HEK293 (cell line): ENCODE data around the gene CHCHD10.
A peak's percentile ranks its signal among the peaks of the same experiment; 100 is the strongest.

Experiments used
- BCL11A ChIP-seq: fragments of 450-650 bp; formaldehyde crosslinking; IDR thresholded peaks from 2 replicates; pipeline ENCODE4 v1.5.1; 2016; ENCODE audit warnings: low read depth, missing biosample characterization, missing genetic modification characterization
- EGR2 ChIP-seq: fragments of 450-650 bp; formaldehyde crosslinking; IDR thresholded peaks from 2 replicates; pipeline ENCODE4 v1.5.1; 2016; ENCODE audit warnings: low read depth, missing biosample characterization, missing genetic modification characterization
- GLIS1 ChIP-seq: fragments of 450-650 bp; formaldehyde crosslinking; IDR thresholded peaks from 2 replicates; pipeline ENCODE4 v1.5.1; 2016; ENCODE audit warnings: missing biosample characterization, missing genetic modification characterization
- KLF16 ChIP-seq: fragments of 450-650 bp; formaldehyde crosslinking; IDR thresholded peaks from 2 replicates; pipeline ENCODE4 v1.5.1; 2017; ENCODE audit warnings: missing biosample characterization, missing genetic modification characterization
- PRDM4 ChIP-seq: fragments of 450-650 bp; formaldehyde crosslinking; IDR thresholded peaks from 2 replicates; pipeline ENCODE4 v1.5.1; 2017; ENCODE audit warnings: missing biosample characterization, missing genetic modification characterization
- SETDB1 ChIP-seq: IDR thresholded peaks from one replicate; pipeline ENCODE4 v1.6.1; 2017; ENCODE audit warnings: mild to moderate bottlenecking, low read length, moderate library complexity, mixed read lengths; ENCODE audit not compliant: insufficient read length
- YY2 ChIP-seq: fragments of 450-650 bp; formaldehyde crosslinking; IDR thresholded peaks from 2 replicates; pipeline ENCODE4 v1.5.1; 2016; ENCODE audit warnings: missing biosample characterization, missing genetic modification characterization
- ZBTB1 ChIP-seq: fragments of 450-650 bp; formaldehyde crosslinking; IDR thresholded peaks from 2 replicates; pipeline ENCODE4 v1.5.1; 2016; ENCODE audit warnings: missing biosample characterization, missing genetic modification characterization
- ZBTB21 ChIP-seq: fragments of 450-650 bp; formaldehyde crosslinking; IDR thresholded peaks from 2 replicates; pipeline ENCODE4 v1.5.1; 2017; ENCODE audit warnings: missing biosample characterization, missing genetic modification characterization
- ZBTB44 ChIP-seq: fragments of 450-650 bp; IDR thresholded peaks from 2 replicates; pipeline ENCODE4 v1.5.1; 2018; ENCODE audit warnings: missing biosample characterization, mild to moderate bottlenecking, missing genetic modification characterization
- ZFP37 ChIP-seq: fragments of 450-650 bp; formaldehyde crosslinking; IDR thresholded peaks from 2 replicates; pipeline ENCODE4 v1.5.1; 2016; ENCODE audit warnings: missing biosample characterization, missing genetic modification characterization
- ZNF138 ChIP-seq: fragments of 450-650 bp; formaldehyde crosslinking; IDR thresholded peaks from 2 replicates; pipeline ENCODE4 v1.5.1; 2016; ENCODE audit warnings: missing biosample characterization, missing genetic modification characterization, borderline replicate concordance
- ZNF148 ChIP-seq: fragments of 450-650 bp; formaldehyde crosslinking; IDR thresholded peaks from 2 replicates; pipeline ENCODE4 v1.5.0; 2017; ENCODE audit warnings: missing biosample characterization, missing genetic modification characterization, borderline replicate concordance
- ZNF26 ChIP-seq: fragments of 450-650 bp; formaldehyde crosslinking; IDR thresholded peaks from 2 replicates; pipeline ENCODE4 v1.5.1; 2016; ENCODE audit warnings: missing biosample characterization, missing genetic modification characterization
- ZNF394 ChIP-seq: fragments of 450-650 bp; formaldehyde crosslinking; IDR thresholded peaks from 2 replicates; pipeline ENCODE4 v1.5.1; 2016; ENCODE audit warnings: missing biosample characterization, missing genetic modification characterization, mild to moderate bottlenecking, moderate library complexity, borderline replicate concordance
- ZNF473 ChIP-seq: fragments of 450-650 bp; formaldehyde crosslinking; IDR thresholded peaks from 2 replicates; pipeline ENCODE4 v1.5.1; 2017; ENCODE audit warnings: missing biosample characterization, missing genetic modification characterization
- ZNF514 ChIP-seq: fragments of 450-650 bp; formaldehyde crosslinking; IDR thresholded peaks from 2 replicates; pipeline ENCODE4 v1.5.1; 2016; ENCODE audit warnings: missing biosample characterization, missing genetic modification characterization
- ZNF549 ChIP-seq: fragments of 450-650 bp; IDR thresholded peaks from 2 replicates; pipeline ENCODE4 v1.5.1; 2018; ENCODE audit warnings: missing biosample characterization, missing genetic modification characterization, mild to moderate bottlenecking, inconsistent platforms, moderate library complexity
- ZNF660 ChIP-seq: fragments of 450-650 bp; IDR thresholded peaks from 2 replicates; pipeline ENCODE4 v1.5.1; 2018; ENCODE audit warnings: missing biosample characterization, mild to moderate bottlenecking, missing genetic modification characterization
- ZNF701 ChIP-seq: fragments of 450-650 bp; formaldehyde crosslinking; IDR thresholded peaks from 2 replicates; pipeline ENCODE4 v1.5.1; 2016; ENCODE audit warnings: missing biosample characterization, missing genetic modification characterization
- ZNF768 ChIP-seq: fragments of 450-650 bp; formaldehyde crosslinking; IDR thresholded peaks from 2 replicates; pipeline ENCODE4 v1.5.1; 2018; ENCODE audit warnings: missing biosample characterization, mild to moderate bottlenecking, missing genetic modification characterization
- ZNF777 ChIP-seq: fragments of 450-650 bp; formaldehyde crosslinking; IDR thresholded peaks from 2 replicates; pipeline ENCODE4 v1.5.1; 2017; ENCODE audit warnings: missing biosample characterization, missing genetic modification characterization, borderline replicate concordance
- ZNF785 ChIP-seq: fragments of 450-650 bp; formaldehyde crosslinking; IDR thresholded peaks from 2 replicates; pipeline ENCODE4 v1.5.1; 2016; ENCODE audit warnings: missing biosample characterization, missing genetic modification characterization
- ZNF830 ChIP-seq: fragments of 450-650 bp; IDR thresholded peaks from 2 replicates; pipeline ENCODE4 v1.5.0; 2018; ENCODE audit warnings: missing biosample characterization, missing genetic modification characterization, low read depth, mild to moderate bottlenecking, moderate library complexity
- ZNF843 ChIP-seq: fragments of 450-650 bp; formaldehyde crosslinking; IDR thresholded peaks from 2 replicates; pipeline ENCODE4 v1.5.1; 2016; ENCODE audit warnings: missing biosample characterization, missing genetic modification characterization
- TF ChIP-seq, protein P1 (sequence below): fragments of 450-650 bp; formaldehyde crosslinking; IDR thresholded peaks from 2 replicates; pipeline ENCODE4 v1.5.1; 2016; ENCODE audit warnings: missing biosample characterization, missing genetic modification characterization
- TF ChIP-seq, protein P2 (sequence below): sonication (generic); formaldehyde crosslinking; IDR thresholded peaks from 2 replicates; pipeline ENCODE4 v1.8.1; 2022; ENCODE audit warnings: mild to moderate bottlenecking, moderate library complexity, missing genetic modification reagents
- TF ChIP-seq, protein P3 (sequence below): fragments of 450-650 bp; formaldehyde crosslinking; IDR thresholded peaks from 2 replicates; pipeline ENCODE4 v1.5.1; 2016; ENCODE audit warnings: missing biosample characterization, missing genetic modification characterization

Gene CHCHD10

GRCh38 chr22:23750714-23751440 lies 16.9 kb downstream of the CHCHD10 start, which contains the start of gene ZNF70 (continued):
- TF ChIP-seq, protein P1, sequence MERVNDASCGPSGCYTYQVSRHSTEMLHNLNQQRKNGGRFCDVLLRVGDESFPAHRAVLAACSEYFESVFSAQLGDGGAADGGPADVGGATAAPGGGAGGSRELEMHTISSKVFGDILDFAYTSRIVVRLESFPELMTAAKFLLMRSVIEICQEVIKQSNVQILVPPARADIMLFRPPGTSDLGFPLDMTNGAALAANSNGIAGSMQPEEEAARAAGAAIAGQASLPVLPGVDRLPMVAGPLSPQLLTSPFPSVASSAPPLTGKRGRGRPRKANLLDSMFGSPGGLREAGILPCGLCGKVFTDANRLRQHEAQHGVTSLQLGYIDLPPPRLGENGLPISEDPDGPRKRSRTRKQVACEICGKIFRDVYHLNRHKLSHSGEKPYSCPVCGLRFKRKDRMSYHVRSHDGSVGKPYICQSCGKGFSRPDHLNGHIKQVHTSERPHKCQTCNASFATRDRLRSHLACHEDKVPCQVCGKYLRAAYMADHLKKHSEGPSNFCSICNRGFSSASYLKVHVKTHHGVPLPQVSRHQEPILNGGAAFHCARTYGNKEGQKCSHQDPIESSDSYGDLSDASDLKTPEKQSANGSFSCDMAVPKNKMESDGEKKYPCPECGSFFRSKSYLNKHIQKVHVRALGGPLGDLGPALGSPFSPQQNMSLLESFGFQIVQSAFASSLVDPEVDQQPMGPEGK (tag by site-specific recombination): peak; percentile 15; the same call in 1 of the 2 replicates
- TF ChIP-seq ZNF148: no peak
- TF ChIP-seq ZFP37 (tag by site-specific recombination): no peak
- TF ChIP-seq YY2 (tag by site-specific recombination): no peak
- no peak for TF ChIP-seq GLIS1
- TF ChIP-seq ZNF26 (tag by site-specific recombination): no peak
- no peak for TF ChIP-seq ZNF830
- TF ChIP-seq EGR2 (tag by site-specific recombination): no peak
- TF ChIP-seq KLF16 (tag by site-specific recombination): no peak
- TF ChIP-seq, protein P2, sequence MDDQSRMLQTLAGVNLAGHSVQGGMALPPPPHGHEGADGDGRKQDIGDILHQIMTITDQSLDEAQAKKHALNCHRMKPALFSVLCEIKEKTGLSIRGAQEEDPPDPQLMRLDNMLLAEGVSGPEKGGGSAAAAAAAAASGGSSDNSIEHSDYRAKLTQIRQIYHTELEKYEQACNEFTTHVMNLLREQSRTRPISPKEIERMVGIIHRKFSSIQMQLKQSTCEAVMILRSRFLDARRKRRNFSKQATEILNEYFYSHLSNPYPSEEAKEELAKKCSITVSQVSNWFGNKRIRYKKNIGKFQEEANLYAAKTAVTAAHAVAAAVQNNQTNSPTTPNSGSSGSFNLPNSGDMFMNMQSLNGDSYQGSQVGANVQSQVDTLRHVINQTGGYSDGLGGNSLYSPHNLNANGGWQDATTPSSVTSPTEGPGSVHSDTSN (CRISPR knock-in tag): no peak
- no peak for TF ChIP-seq ZNF394 (tag by site-specific recombination)
- 0 out of 2 replicates have a peak, but pooled peaks have one; percentile 64 for TF ChIP-seq ZNF777 (tag by site-specific recombination)
- TF ChIP-seq PRDM4 (tag by site-specific recombination): no peak
- TF ChIP-seq, protein P3, sequence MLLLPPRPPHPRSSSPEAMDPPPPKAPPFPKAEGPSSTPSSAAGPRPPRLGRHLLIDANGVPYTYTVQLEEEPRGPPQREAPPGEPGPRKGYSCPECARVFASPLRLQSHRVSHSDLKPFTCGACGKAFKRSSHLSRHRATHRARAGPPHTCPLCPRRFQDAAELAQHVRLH (tag by site-specific recombination): no peak
- TF ChIP-seq ZNF843 (tag by site-specific recombination): no peak
- TF ChIP-seq ZNF701: no peak
- no peak for TF ChIP-seq ZBTB21 (tag by site-specific recombination)
- no peak for TF ChIP-seq ZNF549 (tag by site-specific recombination)
- peak; percentile 13; the same call in 1 of the 2 replicates for TF ChIP-seq ZBTB44
- TF ChIP-seq ZNF514 (tag by site-specific recombination): no peak
- no peak for TF ChIP-seq ZNF138 (tag by site-specific recombination)
- TF ChIP-seq SETDB1: no peak
- no peak for TF ChIP-seq ZNF768 (tag by site-specific recombination)
- no peak for TF ChIP-seq BCL11A
- no peak for TF ChIP-seq ZNF473 (tag by site-specific recombination)
- no peak for TF ChIP-seq ZBTB1
- TF ChIP-seq ZNF660 (tag by site-specific recombination): no peak
- TF ChIP-seq ZNF785: no peak
